ENCODE measurements around the gene GANAB. TPM values are rescaled to one million over a fixed set of nuclear protein-coding genes. Genes with fewer than 3 reads are reported as not detected.

GANAB gene
- total RNA-seq (2022; extraction: Qiagen RNA extraction) = 226 to 272 TPM (median 254 TPM) in 5 replicates

GRCh38 chr11:62645946-62646824, at the start of gene GANAB:
TSS of gene GANAB (minus strand) at chr11:62646613. CDS start at chr11:62646599, 14 bp downstream.

GRCh38 chr11:62689421-62690183, 43.2 kb upstream of the GANAB start, which contains the start of gene LRRN4CL:
TSS of gene LRRN4CL (minus strand) at chr11:62689530. CDS start at chr11:62688508, 1,022 bp downstream.

GRCh38 chr11:62678770-62679696, 32.6 kb upstream of the GANAB start, which contains the start of gene UBXN1:
TSS of gene UBXN1 (minus strand) at chr11:62679073. CDS start at chr11:62678923, 150 bp downstream.

GRCh38 chr11:62671608-62672389, 25.4 kb upstream of the GANAB start, which contains the start of the genes LBHD1 and UQCC3:
TSS of gene LBHD1 (minus strand) at chr11:62672267. CDS start at chr11:62670031, 2,236 bp downstream.
TSS of gene UQCC3 (plus strand) at chr11:62671673. CDS start at chr11:62671746, 73 bp downstream.

GRCh38 chr11:62665075-62665598, 18.7 kb upstream of the GANAB start, which contains the start of the genes C11orf98 and CSKMT:
TSS of gene C11orf98 (minus strand) at chr11:62665210. CDS start at chr11:62665169, 41 bp downstream.
TSS of gene CSKMT (plus strand) at chr11:62665312. CDS start at chr11:62665880, 568 bp downstream.

GRCh38 chr11:62621567-62622470, 24.6 kb downstream of the GANAB start, which contains the start of gene B3GAT3:
TSS of gene B3GAT3 (minus strand) at chr11:62621986. CDS start at chr11:62621947, 39 bp downstream.

GRCh38 chr11:62612366-62613290, 33.8 kb downstream of the GANAB start, which contains the start of the genes EML3 and ROM1:
TSS of gene EML3 (minus strand) at chr11:62612775. CDS start at chr11:62612457, 318 bp downstream.
TSS of gene ROM1 (plus strand) at chr11:62613257. CDS start at chr11:62613282, 25 bp downstream.

GRCh38 chr11:62601372-62602140, 44.9 kb downstream of the GANAB start, which contains the start of gene MTA2:
TSS of gene MTA2 (minus strand) at chr11:62601865. CDS start at chr11:62601450, 415 bp downstream.

GRCh38 chr11:62591448-62592145, 54.8 kb downstream of the GANAB start, which contains the start of gene TUT1:
TSS of gene TUT1 (minus strand) at chr11:62591523. CDS start at chr11:62591485, 38 bp downstream.

Other genes with a start within 250 kb of the GANAB start
- gene SCGB1A1, start 227.6 kb downstream of the GANAB start, total RNA-seq (2022; extraction: Qiagen RNA extraction) = not detected in 5 replicates
- 288 to 390 TPM (median 357 TPM) in 5 replicates for gene AHNAK, start 99.8 kb downstream of the GANAB start, total RNA-seq (2022; extraction: Qiagen RNA extraction)
- 1,940 to 2,067 TPM (median 1,987 TPM) in 5 replicates for gene EEF1G, start 72.7 kb downstream of the GANAB start, total RNA-seq (2022; extraction: Qiagen RNA extraction)
- 13.6 to 16.7 TPM (median 16.4 TPM) in 5 replicates for gene TUT1, start 55.1 kb downstream of the GANAB start, total RNA-seq (2022; extraction: Qiagen RNA extraction)
- 84.2 to 90.9 TPM (median 87.8 TPM) in 5 replicates for gene MTA2, start 44.7 kb downstream of the GANAB start, total RNA-seq (2022; extraction: Qiagen RNA extraction)
- gene EML3, start 33.8 kb downstream of the GANAB start, total RNA-seq (2022; extraction: Qiagen RNA extraction) = 18.3 to 27.8 TPM (median 22.2 TPM) in 5 replicates
- 3.5 to 4.8 TPM (median 4.3 TPM) in 5 replicates for gene ROM1, start 33.4 kb downstream of the GANAB start, total RNA-seq (2022; extraction: Qiagen RNA extraction)
- 40.7 to 59.1 TPM (median 53.6 TPM) in 5 replicates for gene B3GAT3, start 24.6 kb downstream of the GANAB start, total RNA-seq (2022; extraction: Qiagen RNA extraction)
- 16.6 to 22.4 TPM (median 21.4 TPM) in 5 replicates for gene INTS5, start 6.7 kb upstream of the GANAB start, total RNA-seq (2022; extraction: Qiagen RNA extraction)
- gene C11orf98, start 18.6 kb upstream of the GANAB start, total RNA-seq (2022; extraction: Qiagen RNA extraction) = 120 to 142 TPM (median 133 TPM) in 5 replicates
- 9.8 to 16.3 TPM (median 14.4 TPM) in 5 replicates for gene CSKMT, start 18.7 kb upstream of the GANAB start, total RNA-seq (2022; extraction: Qiagen RNA extraction)
- 27.0 to 39.9 TPM (median 36.2 TPM) in 5 replicates for gene UQCC3, start 25.1 kb upstream of the GANAB start, total RNA-seq (2022; extraction: Qiagen RNA extraction)
- 3.1 to 5.1 TPM (median 4.6 TPM) in 5 replicates for gene LBHD1, start 25.7 kb upstream of the GANAB start, total RNA-seq (2022; extraction: Qiagen RNA extraction)
- 102 to 125 TPM (median 116 TPM) in 5 replicates for gene UBXN1, start 32.5 kb upstream of the GANAB start, total RNA-seq (2022; extraction: Qiagen RNA extraction)
- 0.06 to 0.24 TPM (median 0.09 TPM) in 4 of 5 replicates, not detected in the other for gene LRRN4CL, start 42.9 kb upstream of the GANAB start, total RNA-seq (2022; extraction: Qiagen RNA extraction)
- 54.7 to 81.4 TPM (median 71.3 TPM) in 5 replicates for gene BSCL2, start 60.8 kb upstream of the GANAB start, total RNA-seq (2022; extraction: Qiagen RNA extraction)
- not detected in 5 replicates for gene GNG3, start 61.1 kb upstream of the GANAB start, total RNA-seq (2022; extraction: Qiagen RNA extraction)
- gene HNRNPUL2, start 80.8 kb upstream of the GANAB start, total RNA-seq (2022; extraction: Qiagen RNA extraction) = 36.4 to 41.5 TPM (median 40.5 TPM) in 5 replicates
- 28.9 to 34.9 TPM (median 31.7 TPM) in 5 replicates for gene TTC9C, start 81.9 kb upstream of the GANAB start, total RNA-seq (2022; extraction: Qiagen RNA extraction)
- gene ZBTB3, start 107.5 kb upstream of the GANAB start, total RNA-seq (2022; extraction: Qiagen RNA extraction) = 1.1 to 1.8 TPM (median 1.6 TPM) in 5 replicates
- 165 to 180 TPM (median 178 TPM) in 5 replicates for gene POLR2G, start 115.0 kb upstream of the GANAB start, total RNA-seq (2022; extraction: Qiagen RNA extraction)
- 11.7 to 16.5 TPM (median 12.7 TPM) in 5 replicates for gene TAF6L, start 124.8 kb upstream of the GANAB start, total RNA-seq (2022; extraction: Qiagen RNA extraction)
- gene TMEM179B, start 140.8 kb upstream of the GANAB start, total RNA-seq (2022; extraction: Qiagen RNA extraction) = 78.3 to 95.8 TPM (median 85.2 TPM) in 5 replicates
- gene TMEM223, start 145.4 kb upstream of the GANAB start, total RNA-seq (2022; extraction: Qiagen RNA extraction) = 18.5 to 27.8 TPM (median 26.5 TPM) in 5 replicates
- gene NXF1, start 158.8 kb upstream of the GANAB start, total RNA-seq (2022; extraction: Qiagen RNA extraction) = 41.1 to 56.6 TPM (median 51.1 TPM) in 5 replicates
- 19.5 to 24.9 TPM (median 24.1 TPM) in 5 replicates for gene STX5, start 185.4 kb upstream of the GANAB start, total RNA-seq (2022; extraction: Qiagen RNA extraction)
- gene TEX54, start 186.2 kb upstream of the GANAB start, total RNA-seq (2022; extraction: Qiagen RNA extraction) = not detected in 5 replicates
- gene WDR74, start 193.0 kb upstream of the GANAB start, total RNA-seq (2022; extraction: Qiagen RNA extraction) = 74.3 to 86.7 TPM (median 77.3 TPM) in 5 replicates
- gene SLC3A2, start 234.3 kb upstream of the GANAB start, total RNA-seq (2022; extraction: Qiagen RNA extraction) = 846 to 1,033 TPM (median 970 TPM) in 5 replicates

All from A549 treated with Mapracorat at 1 μM for 4 hours (cell line).